ENCODE results near the gene TYK2.
A peak's percentile ranks its signal among the peaks of the same experiment; 100 is the strongest.

Gene TYK2

GRCh38 chr19:10363789-10364281 is 16.5 kb downstream of the TYK2 start:
- TF ChIP-seq, protein P1, sequence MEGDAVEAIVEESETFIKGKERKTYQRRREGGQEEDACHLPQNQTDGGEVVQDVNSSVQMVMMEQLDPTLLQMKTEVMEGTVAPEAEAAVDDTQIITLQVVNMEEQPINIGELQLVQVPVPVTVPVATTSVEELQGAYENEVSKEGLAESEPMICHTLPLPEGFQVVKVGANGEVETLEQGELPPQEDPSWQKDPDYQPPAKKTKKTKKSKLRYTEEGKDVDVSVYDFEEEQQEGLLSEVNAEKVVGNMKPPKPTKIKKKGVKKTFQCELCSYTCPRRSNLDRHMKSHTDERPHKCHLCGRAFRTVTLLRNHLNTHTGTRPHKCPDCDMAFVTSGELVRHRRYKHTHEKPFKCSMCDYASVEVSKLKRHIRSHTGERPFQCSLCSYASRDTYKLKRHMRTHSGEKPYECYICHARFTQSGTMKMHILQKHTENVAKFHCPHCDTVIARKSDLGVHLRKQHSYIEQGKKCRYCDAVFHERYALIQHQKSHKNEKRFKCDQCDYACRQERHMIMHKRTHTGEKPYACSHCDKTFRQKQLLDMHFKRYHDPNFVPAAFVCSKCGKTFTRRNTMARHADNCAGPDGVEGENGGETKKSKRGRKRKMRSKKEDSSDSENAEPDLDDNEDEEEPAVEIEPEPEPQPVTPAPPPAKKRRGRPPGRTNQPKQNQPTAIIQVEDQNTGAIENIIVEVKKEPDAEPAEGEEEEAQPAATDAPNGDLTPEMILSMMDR (IDR thresholded peaks at IDR 0.05; ENCODE audit: borderline replicate concordance, control extremely low read depth, extremely low read depth, insufficient read depth, missing control alignments), result no peak
- in situ Hi-C loops (cut with MboI; ENCODE audit: low sequenced_read_pairs, unreplicated experiment), result no loop called here
- DNase-seq (ENCODE audit: low spot score), result no peak

DNA sequence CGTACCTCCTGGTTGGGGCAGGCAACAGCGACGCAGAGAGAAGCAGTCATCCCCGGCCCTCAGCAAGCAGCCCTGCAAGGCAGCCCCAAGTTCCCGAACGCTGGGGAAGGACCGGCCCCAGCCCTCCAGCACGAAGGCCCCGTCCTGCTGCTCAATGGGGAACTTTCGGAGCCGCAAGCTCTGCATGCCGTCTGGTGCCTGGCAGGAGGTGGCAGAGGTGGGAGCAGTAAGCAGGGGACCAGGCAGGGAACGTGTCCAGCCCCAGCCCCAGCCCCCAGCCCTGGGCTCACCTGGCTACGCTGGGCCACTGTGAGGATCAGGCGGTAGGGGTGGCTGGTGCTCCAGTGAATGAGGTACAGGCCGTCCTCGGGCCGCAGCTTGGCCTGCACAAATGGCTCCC is 18.1 kb downstream of the TYK2 start:
- TF ChIP-seq, protein P1 (IDR thresholded peaks at IDR 0.05; ENCODE audit: borderline replicate concordance, control extremely low read depth, extremely low read depth, insufficient read depth, missing control alignments), result no peak
- DNase-seq (ENCODE audit: low spot score), result no peak

DNA sequence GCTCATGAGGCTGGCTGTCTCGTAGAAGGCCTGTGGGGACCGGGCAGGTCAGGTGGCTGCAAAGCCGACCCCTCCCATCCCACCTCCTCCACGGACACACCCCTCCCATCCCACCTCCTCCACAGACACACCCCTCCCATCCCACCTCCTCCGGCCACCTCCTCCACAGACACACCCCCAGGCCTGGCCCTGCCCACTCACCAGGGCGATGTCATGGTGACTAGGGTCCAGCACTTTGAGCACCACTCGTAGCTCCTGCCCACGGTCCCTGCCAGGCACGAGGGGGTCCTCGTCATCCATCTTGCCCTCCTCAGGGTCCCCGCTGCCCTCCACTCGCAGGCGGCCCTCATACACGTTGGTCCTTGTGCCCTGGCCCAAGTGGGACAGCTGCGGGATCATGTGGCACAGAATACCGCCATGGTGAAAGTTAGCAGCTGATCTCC is 18.8 kb downstream of the TYK2 start:
- in situ Hi-C loops (cut with MboI; ENCODE audit: low sequenced_read_pairs, unreplicated experiment), result no loop called here
- TF ChIP-seq, protein P1 (IDR thresholded peaks at IDR 0.05; ENCODE audit: borderline replicate concordance, control extremely low read depth, extremely low read depth, insufficient read depth, missing control alignments), result no peak
- DNase-seq (ENCODE audit: low spot score), result peak; percentile 26

More for the DNA sequence above, 18.1 kb downstream of the TYK2 start:
- in situ Hi-C loops (cut with MboI; ENCODE audit: low sequenced_read_pairs, unreplicated experiment), result no loop called here

DNA sequence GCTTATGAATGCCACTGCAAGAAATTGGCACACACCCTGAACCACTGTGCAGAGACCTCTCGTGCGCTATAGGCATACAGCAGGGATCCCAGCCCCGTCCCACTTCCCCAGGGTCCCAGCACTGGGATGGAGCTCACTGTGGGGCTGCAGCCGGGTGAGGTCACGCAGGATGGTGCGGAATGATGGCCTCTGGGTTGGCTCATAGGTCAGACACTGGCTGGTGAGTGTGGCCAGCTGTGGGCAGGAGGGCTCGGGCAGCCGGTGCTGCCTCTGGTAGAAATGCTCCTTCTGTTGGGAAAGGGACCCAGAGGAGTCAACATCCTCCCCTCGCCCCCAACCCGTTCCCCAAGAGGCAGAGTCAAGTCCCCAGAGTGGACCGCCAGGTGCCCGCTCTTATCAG is 23.9 kb downstream of the TYK2 start:
- DNase-seq (ENCODE audit: low spot score), result no peak
- in situ Hi-C loops (cut with MboI; ENCODE audit: low sequenced_read_pairs, unreplicated experiment), result no loop called here
- TF ChIP-seq, protein P1 (IDR thresholded peaks at IDR 0.05; ENCODE audit: borderline replicate concordance, control extremely low read depth, extremely low read depth, insufficient read depth, missing control alignments), result no peak

DNA sequence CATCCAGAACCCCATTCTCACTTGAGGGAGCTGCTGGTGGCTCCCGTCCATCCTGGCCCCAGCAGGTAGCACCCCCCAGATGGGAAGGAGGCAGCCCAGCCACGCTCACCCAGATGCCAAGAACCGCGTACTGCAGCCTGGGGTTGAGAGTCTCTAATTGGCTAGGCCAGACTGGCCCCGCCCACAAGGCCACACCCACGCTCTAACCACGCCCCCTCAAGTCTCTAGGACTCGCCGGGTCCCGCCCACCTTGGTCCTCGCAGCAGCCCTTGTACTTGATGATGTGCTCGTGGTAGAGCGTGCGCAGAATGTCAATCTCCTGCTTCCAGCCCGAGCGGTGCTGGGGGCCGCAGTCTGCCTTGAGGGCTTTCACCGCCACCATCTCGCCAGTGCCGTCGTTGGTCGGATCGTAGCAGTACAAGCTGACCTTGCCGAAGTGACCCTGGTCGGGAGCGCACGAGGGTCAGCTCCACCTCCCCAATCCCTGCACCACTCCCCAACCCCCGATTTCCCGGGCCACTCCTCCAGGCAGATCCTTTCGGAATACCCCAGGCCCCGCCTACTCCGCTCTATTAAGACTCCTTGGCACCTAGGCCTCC is 26.5 kb downstream of the TYK2 start:
- in situ Hi-C loops (cut with MboI; ENCODE audit: low sequenced_read_pairs, unreplicated experiment), result no loop called here
- peak; percentile 31 for DNase-seq (ENCODE audit: low spot score)
- TF ChIP-seq, protein P1 (IDR thresholded peaks at IDR 0.05; ENCODE audit: borderline replicate concordance, control extremely low read depth, extremely low read depth, insufficient read depth, missing control alignments), result no peak

DNA sequence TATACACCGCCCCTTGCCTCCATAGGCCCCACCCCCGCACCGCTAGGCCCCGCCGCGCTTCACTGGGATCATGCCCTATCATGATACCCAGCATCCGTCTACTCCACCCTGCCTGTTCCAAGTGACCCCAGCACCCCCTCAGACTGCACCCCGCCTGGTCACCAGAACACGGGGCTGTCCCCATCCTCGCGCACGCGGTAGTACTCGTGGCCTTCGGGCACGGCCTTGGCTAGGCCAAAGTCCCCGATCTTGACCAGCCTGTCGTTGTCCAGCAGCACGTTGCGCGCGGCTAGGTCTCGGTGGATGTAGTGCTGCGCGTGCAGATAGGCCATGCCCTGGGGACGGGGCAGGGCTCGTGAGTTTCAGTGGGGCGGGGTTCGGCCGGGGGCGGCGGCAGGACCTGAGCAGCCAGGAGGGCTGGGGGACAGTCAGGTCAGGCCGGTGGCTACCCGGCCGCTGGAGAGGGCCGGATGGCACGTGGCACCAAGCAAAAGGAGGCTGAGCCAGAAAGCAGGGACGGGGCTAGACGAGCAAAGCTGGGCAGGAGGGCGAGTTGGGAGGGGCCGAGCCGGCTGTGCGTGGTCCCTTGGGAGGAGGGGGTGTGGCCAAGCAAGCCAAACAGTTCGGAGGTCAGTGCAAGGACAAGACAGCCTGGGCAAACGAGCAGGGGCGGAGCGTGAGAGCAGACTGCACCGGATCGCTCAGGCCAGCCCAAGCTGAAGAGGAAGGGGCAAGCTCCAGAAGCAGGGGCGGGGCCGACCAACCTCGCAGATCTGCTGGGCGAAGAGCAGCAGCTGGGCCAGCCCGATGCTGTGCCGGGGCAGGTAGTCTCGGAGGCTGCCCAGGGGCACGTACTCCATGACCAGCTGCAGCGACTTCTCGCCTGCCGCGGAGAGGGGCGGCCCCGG is 27.4 kb downstream of the TYK2 start:
- DNase-seq (ENCODE audit: low spot score), result no peak
- in situ Hi-C loops (cut with MboI; ENCODE audit: low sequenced_read_pairs, unreplicated experiment), result no loop called here
- TF ChIP-seq, protein P1 (IDR thresholded peaks at IDR 0.05; ENCODE audit: borderline replicate concordance, control extremely low read depth, extremely low read depth, insufficient read depth, missing control alignments), result no peak

Data from GM13976 (cell line).